Transverse colon (tissue), 3 donors: ENCODE results near the gene NAP1L4.

ENCODE experiments used
- CTCF ChIP-seq, 5 experiments: fragments of 200-600 bp in 3 of 5; fragments of 450-650 bp in 2 of 5; sonication (generic) in 3 of 5; IDR thresholded peaks; 1 replicate in 2 of 5; 2 replicates in 3 of 5; pipeline ENCODE4 v1.5.1; 2016 to 2017; ENCODE audit warnings: antibody characterized with exemption in 5 of 5, inconsistent platforms in 3 of 5, mild to moderate bottlenecking in 2 of 5, moderate library complexity in 1 of 5
- POLR2A ChIP-seq: fragments of 450-650 bp; IDR thresholded peaks from one replicate; pipeline ENCODE4 v1.6.1; 2016; ENCODE audit warnings: antibody characterized with exemption, mild to moderate bottlenecking, moderate library complexity

- no peak for TF ChIP-seq CTCF (IDR thresholded peaks at IDR 0.05)
- no peak for TF ChIP-seq POLR2A
Observed at GRCh38 chr11:2913776-2914175, 78.4 kb downstream of the NAP1L4 start.
